BE2C (cell line): ENCODE measurements around the gene STK11.

ENCODE experiments used
- DNase-seq: peaks from one replicate; pipeline ENCODE4 v3.0.0-alpha.2; 2020
- H3K27me3 ChIP-seq: fragments of 250-450 bp; sonication (Bioruptor Pico); 2 replicates; pipeline ENCODE4 v1.5.1; 2020; ENCODE audit warnings: mild to moderate bottlenecking
- H3K36me3 ChIP-seq: fragments of 250-450 bp; sonication (Bioruptor Pico); 2 replicates; pipeline ENCODE4 v1.5.1; 2020; ENCODE audit warnings: mild to moderate bottlenecking
- H3K4me1 ChIP-seq: fragments of 250-450 bp; sonication (Bioruptor Pico); 2 replicates; pipeline ENCODE4 v1.5.1; 2020
- H3K4me3 ChIP-seq: 2 replicates; pipeline ENCODE4 v1.5.1; 2011; ENCODE audit warnings: low read depth, low read length
- H3K9me3 ChIP-seq: fragments of 250-450 bp; sonication (Bioruptor Pico); 2 replicates; pipeline ENCODE4 v1.5.1; 2020
- TF ChIP-seq, protein P1 (sequence below): IDR thresholded peaks from 2 replicates; pipeline ENCODE4 v1.5.1; 2012; ENCODE audit warnings: mild to moderate bottlenecking, low read depth, low read length

Gene STK11

DNA sequence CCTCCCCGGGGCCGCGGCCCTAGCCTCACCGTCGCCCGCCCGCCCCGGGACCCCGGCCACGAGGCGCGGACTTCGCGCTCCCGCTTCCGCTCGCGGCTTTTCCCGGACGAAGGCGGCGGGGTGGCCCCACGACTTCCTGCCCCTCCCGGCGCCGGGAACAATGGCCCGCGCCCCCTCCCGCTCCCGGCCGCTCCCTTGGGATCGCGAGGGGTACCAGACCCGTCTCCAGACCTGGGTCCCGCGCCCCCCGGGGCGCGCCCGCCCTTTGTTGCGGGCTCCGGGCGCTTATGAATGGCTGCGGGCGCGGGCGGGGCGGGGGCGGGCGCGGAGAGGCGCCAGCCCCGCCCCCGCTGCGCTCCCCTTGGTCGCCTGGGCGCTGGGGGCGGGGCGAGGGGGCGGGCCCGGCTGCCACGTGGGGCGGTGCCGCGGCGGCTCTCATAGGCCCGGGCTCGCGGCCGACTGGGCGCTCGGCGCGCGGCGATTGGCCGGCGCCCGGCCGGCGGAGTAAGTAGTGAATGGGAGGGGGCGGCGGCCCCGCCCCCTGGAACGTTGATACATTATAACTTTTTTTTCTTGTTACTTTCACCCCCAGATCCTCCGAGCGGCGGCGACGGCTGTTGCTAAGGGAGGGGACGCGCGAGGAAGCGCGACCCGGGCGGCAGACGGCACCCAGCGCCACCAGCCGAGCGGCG is 43.9 kb downstream of the STK11 start:
- Histone ChIP-seq H3K4me1 (peaks cover 26% of the 10 kb centered on the region), H3K4me3 (peak overlapping the region; percentile 78), H3K27me3 (no peaks in the 10 kb centered on the region), H3K36me3 (peaks cover 36% of the 10 kb centered on the region), H3K9me3 (no peaks in the 10 kb centered on the region; the same call in 1 of the 2 replicates)
- TF ChIP-seq, protein P1, sequence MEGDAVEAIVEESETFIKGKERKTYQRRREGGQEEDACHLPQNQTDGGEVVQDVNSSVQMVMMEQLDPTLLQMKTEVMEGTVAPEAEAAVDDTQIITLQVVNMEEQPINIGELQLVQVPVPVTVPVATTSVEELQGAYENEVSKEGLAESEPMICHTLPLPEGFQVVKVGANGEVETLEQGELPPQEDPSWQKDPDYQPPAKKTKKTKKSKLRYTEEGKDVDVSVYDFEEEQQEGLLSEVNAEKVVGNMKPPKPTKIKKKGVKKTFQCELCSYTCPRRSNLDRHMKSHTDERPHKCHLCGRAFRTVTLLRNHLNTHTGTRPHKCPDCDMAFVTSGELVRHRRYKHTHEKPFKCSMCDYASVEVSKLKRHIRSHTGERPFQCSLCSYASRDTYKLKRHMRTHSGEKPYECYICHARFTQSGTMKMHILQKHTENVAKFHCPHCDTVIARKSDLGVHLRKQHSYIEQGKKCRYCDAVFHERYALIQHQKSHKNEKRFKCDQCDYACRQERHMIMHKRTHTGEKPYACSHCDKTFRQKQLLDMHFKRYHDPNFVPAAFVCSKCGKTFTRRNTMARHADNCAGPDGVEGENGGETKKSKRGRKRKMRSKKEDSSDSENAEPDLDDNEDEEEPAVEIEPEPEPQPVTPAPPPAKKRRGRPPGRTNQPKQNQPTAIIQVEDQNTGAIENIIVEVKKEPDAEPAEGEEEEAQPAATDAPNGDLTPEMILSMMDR: no peak
- peak; percentile 96 for DNase-seq

DNA sequence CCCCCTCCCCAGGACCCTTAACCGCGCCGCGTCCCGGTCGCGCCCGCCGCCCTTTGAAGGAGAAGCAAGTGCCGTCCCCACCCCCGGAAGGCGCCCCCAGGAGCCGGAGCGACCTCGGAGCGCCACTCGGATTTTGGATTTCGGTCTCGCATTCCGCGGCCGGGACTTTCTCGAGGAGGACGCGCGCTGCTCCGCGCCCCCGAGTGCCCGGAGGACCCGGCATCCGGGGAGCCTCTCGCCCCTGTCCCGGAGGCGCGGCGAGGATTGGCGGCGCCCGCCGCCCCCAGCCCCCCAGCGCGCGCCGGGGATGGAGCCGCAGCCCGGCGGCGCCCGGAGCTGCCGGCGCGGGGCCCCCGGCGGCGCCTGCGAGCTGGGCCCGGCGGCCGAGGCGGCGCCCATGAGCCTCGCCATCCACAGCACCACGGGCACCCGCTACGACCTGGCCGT is 44.4 kb downstream of the STK11 start:
- peaks cover 38% of the 10 kb centered on the region for H3K36me3 ChIP-seq
- H3K4me1 ChIP-seq: peaks cover 21% of the 10 kb centered on the region
- TF ChIP-seq, protein P1: no peak

DNA sequence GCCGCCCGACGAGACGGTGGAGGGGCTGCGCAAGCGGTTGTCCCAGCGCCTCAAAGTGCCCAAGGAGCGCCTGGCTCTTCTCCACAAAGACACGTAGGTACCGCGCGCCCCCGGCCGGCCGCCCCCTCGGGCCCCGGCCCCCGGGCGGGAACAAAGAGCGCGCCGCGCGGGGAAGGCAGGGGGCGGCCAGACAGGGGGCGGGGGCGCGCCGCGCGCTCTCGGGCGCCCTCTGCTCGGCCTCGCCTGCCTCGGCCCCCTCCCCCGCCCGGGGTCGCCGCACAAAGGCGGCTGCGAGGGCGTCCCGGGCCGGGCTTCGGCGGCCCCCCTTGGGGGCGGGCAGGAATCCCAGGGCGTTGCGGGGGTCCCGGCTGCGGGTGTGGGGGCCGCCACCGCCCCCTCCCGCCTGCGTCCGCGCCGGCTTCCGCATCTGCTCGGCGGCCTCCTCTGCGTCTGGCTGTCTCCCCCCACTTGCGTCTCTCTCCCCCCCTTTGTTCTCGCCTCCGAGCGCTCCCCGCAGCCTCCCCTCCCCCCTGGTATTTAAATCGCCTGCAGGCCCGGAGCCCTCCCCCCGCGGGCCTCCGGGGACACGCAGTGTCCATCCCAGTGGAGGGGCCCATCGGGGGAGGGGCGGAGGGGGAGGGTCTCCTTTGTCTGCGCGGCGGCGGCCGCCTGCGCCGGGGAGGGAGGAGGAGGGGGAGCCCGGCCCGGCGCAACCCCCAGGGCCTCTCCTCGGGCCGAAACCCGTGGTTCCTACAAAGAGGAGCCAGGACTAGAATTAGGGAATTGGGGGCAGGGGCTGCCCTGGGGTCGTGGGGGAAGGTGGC is 45.1 kb downstream of the STK11 start:
- Histone ChIP-seq H3K4me1 (peaks cover 19% of the 10 kb centered on the region), H3K27me3 (no peaks in the 10 kb centered on the region), H3K9me3 (no peaks in the 10 kb centered on the region; the same call in 1 of the 2 replicates), H3K36me3 (peaks cover 43% of the 10 kb centered on the region), H3K4me3 (peak overlapping the region; percentile 78)
- peak; percentile 90 for DNase-seq
- TF ChIP-seq, protein P1: no peak

More for the DNA sequence above, 44.4 kb downstream of the STK11 start:
- DNase-seq: no peak
- H3K27me3 ChIP-seq: no peaks in the 10 kb centered on the region
- H3K4me3 ChIP-seq: peak overlapping the region; percentile 78
- H3K9me3 ChIP-seq: no peaks in the 10 kb centered on the region; the same call in 1 of the 2 replicates

DNA sequence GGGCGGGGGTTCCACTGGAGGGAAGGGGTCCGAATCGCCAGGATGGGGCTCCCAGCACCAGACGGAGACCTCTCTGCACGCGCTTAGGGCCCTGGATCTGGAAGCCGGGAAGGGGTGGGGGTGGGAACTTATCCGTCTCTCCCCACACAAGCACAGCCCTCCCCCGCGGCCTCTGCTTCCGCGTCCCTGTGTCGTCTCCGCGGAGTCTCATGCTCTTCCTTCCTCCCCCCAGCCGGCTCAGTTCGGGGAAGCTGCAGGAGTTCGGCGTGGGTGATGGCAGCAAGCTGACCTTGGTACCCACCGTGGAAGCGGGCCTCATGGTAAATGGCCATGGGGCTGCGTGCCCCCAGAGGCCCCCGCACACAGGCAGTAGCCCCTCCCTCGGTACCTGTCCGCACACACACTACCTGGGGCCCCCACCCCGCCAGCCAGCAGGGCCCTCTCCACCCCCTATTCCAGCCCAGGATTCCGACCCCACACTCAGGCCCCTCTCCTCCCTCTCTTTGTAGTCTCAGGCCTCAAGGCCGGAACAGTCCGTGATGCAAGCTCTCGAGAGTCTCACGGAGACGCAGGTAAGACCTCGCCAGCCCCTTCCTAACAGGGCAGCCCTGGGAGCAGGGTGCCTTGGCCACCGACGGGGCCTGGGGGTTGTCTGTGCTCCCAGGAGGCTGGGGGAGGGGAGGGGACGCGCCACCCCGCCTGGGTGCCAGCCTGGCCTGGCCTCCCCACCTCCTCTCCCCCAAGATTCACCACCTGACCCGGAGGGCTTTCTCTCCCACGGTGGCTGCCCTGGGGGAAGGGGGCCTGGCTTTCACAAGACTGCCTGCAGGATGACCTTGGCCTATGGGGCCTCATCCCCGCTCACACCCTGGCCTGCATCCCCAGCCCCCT is 46.0 kb downstream of the STK11 start:
- H3K4me1 ChIP-seq: peaks cover 14% of the 10 kb centered on the region
- H3K36me3 ChIP-seq: peaks cover 52% of the 10 kb centered on the region
- no peaks in the 10 kb centered on the region; the same call in 1 of the 2 replicates for H3K9me3 ChIP-seq
- H3K27me3 ChIP-seq: no peaks in the 10 kb centered on the region
- peak; percentile 79 for DNase-seq
- peak overlapping the region; percentile 78 for H3K4me3 ChIP-seq
- TF ChIP-seq, protein P1: no peak

DNA sequence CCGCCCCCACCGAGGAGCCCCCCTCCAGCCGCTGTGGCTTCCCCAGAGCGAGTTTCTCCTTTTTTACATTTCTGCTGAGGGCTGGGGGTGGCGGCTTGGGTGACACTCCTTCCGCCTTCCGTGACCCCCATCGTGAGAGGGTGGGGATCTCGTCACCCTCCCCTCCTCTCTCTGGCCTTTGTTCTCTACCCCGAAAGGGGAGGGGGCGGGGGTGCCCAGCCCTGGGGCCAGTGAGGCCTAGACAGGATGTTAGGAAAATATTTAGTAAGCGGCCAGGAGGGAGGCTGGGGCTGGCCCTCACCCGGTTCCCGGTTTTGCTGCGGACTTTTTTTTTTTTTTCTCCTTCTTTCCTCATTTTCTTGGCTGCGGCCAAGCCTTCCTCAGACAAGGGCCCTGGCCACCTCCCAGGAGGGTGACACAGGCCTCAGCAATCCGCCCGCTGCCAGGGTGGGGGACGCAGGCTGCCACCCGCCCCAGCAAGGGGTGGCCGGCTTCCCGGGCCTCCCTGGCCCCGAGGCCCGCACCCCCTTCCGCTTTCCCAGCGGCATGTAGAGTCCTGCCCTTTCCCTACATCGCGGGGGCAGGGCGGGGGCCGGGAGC is 46.7 kb downstream of the STK11 start:
- peak overlapping the region; percentile 78 for H3K4me3 ChIP-seq
- H3K9me3 ChIP-seq: no peaks in the 10 kb centered on the region; the same call in 1 of the 2 replicates
- peaks cover 14% of the 10 kb centered on the region for H3K4me1 ChIP-seq
- TF ChIP-seq, protein P1: no peak
- DNase-seq: peak; percentile 64
- H3K27me3 ChIP-seq: no peaks in the 10 kb centered on the region
- peaks cover 58% of the 10 kb centered on the region for H3K36me3 ChIP-seq
